Fibroblast of upper back skin (primary cell): ENCODE results near the gene RRP15.

ENCODE experiments used
- DNase-seq: peaks from one replicate; pipeline ENCODE4 v3.0.0-alpha.2; 2013

Gene RRP15

DNA sequence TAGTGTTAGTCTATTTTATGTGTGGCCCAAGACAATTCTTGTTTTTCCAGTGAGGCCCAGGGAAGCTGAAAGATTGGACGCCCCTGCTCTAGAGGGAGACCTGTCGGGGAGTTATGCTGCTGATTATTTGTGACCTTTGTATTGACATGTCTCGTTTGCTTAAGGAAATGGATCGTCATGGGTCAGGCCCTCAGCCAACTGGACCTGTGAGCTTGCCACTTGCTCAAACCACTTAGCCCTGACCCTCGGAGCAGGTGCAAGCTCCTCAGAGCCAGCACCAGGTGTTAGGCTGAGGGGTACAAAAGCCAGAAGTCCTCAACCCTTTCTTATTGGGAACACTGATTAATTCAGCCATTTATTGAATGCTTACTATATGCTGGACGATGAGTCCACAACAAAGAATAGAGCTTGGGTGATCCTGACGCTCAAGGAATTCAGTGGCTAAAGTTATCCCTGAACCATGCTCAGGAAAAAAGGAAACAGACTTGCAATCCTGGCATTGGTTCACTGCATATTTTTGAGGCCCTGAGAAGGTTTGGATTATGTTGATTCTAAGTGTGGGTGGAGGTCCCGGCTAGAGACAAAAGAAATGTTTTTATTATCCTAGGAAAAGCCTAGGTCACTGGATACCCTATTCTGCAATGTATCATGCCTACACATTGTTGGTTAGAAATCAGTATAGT is 79.1 kb downstream of the RRP15 start:
- no peak for DNase-seq

- DNase-seq, result no peak
These were observed 80.3 kb downstream of the RRP15 start for GRCh38 chr1:218365226-218365999.

DNA sequence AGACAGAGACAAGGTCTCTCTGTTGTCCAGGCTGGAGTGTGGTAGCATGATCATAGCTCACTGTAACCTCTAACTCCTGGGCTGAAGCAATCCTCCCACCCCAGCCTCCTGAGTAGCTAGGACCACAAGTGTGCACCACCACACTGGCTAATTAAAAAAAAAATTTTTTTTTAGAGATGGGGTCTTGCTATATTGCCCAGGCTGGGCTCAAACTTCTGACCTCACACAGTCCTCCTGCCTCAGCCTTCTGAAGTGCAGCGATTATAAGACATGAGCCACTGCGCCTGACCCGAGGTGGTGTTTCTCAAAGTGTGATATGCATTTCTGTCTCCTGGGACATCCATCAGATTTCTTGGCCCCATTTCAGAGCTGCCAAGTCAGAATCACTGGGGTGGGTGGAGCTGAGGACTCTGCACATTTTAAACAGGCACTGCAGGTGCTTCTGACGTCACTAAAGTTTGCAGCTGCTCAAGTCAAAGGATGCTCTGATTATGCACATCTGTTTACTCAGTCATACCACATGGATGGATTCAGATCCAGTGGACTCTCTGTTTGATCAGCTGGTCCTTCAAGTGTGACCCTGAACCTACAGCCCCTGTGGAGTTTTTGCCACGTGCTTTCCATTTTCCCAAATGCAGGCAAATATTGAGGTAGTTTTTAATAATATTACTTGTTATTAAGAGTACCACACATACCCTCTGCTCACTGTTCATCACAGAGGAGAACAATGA is 81.4 kb downstream of the RRP15 start:
- no peak for DNase-seq

DNA sequence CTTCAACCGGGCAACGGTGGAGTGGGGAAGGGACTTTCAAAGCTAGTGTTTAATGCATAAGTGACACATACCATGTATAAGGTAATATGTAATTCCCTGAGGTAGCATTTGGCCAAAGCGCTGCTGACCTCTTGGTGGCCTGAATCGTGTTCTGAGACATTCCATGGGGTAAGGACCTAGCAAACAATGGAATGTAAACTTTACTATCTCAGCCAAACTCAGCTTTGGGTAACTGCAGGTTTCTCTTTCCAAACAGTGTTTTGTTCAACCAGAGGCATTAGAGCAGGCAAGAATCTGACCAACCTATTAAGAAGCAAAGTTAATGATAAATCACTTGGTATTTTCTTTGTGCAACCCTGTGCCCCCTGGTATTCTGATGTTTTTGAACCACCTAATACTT is 82.0 kb downstream of the RRP15 start:
- no peak for DNase-seq

GRCh38 chr1:218368686-218369085 is 83.6 kb downstream of the RRP15 start:
- no peak for DNase-seq

GRCh38 chr1:218369688-218370511 is 84.8 kb downstream of the RRP15 start:
- DNase-seq, result peak; percentile 72

DNA sequence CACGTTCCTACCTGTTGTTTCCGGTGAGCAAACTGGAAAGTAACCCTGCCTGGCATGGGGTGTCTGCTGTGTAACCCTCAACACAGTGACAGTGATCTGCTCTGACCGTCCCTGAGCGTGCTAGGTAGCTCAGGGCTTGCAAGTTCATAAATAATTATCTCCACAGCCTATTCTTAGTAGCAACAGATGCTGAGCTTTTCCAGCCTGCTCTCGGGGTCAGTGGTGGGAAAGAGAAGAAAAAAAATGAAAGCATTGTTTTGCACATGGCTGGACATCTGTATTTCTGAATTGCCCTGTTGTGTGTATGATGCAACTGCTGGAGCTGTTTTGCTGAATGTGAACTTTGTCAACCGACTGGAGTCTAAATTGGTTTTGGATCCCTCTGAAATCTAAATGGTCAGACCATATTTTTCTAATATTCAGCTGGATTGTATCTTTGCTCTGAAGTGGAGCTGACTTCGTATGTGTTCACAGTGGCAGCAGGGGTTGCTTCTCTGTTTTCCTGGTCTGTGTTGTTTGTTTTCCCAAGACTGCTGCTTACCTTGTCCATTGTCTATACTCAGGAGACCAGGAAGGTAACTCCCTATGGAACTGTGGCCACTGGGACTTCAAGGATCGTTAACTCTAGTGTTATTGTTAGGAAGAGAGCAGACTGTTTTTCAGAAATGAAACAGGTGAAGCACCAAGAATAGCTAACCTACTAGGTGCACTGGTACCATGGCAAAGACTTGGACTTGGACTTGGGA is 87.0 kb downstream of the RRP15 start:
- DNase-seq, result peak; percentile 78

- DNase-seq, result peak; percentile 85
These were observed 89.6 kb downstream of the RRP15 start for GRCh38 chr1:218374401-218375353.

GRCh38 chr1:218376722-218377121 is 91.6 kb downstream of the RRP15 start:
- DNase-seq, result no peak

GRCh38 chr1:218377143-218377660 is 92.1 kb downstream of the RRP15 start:
- peak; percentile 99 for DNase-seq

DNA sequence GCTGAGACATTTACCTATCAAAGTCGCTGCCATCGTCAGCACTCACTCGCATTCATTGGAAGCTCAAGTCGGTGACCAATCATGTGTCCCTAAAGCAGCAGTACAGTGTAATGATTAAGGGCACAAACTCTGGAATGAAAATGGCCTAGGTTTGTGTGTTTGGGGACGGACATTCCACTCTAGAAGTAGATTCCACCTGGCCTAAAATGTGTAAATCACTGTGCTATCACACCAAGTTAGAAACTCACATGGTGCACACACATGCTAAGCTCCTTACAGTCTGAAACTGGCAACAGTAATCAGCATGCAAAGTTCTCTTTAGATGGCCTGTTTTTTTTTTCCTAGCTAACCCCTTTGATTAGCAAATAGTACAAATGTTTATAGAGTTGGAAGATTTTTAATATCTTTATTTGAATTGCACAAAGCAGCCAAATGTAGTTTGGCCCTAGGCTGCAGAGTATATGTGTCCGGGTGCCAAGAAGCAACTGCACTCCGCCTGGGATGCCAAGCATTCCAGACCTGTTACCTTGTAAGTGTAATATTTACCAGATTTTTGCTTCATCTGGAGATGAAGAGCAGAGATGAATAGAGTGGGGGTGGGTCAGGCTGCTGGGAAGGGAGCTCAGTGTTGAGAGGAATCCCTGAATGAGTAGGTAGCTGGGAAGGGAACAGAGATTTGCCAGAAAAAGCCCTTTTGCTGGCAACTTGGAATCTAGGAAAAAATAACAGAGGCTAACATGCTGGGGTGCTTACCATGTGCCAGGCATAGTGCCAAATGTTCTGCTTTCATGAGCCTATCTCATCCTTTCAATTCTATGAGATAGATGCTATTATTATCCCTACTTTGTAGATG is 95.3 kb downstream of the RRP15 start:
- DNase-seq, result peak; percentile 96

- DNase-seq, result no peak
These were observed 97.2 kb downstream of the RRP15 start for GRCh38 chr1:218382261-218382660.

GRCh38 chr1:218383051-218383450 is 98.0 kb downstream of the RRP15 start:
- DNase-seq, result no peak

GRCh38 chr1:218383681-218384080 is 98.6 kb downstream of the RRP15 start:
- no peak for DNase-seq

- peak; percentile 65 for DNase-seq
These were observed 99.5 kb downstream of the RRP15 start for GRCh38 chr1:218384581-218384993.
